Dedifferentiated amniotic fluid mesenchymal stem cell (primary cell): ENCODE results near the gene MAEA.

Experiments
- DNase-seq: peaks from one replicate; pipeline ENCODE4 v3.0.0-alpha.2; 2016; ENCODE audit errors: extremely low spot score

MAEA gene

GRCh38 chr4:1289207-1290164 lies at the start of gene MAEA:
TSS of gene MAEA (plus strand) at chr4:1289891. CDS start at chr4:1289914, 23 bp downstream.
- peak; percentile 97 for DNase-seq

- DNase-seq = no peak
Measured at GRCh38 chr4:1239950-1240307, 49.8 kb upstream of the MAEA start.

GRCh38 chr4:1240721-1241465 lies 48.8 kb upstream of the MAEA start:
- DNase-seq = no peak

DNA sequence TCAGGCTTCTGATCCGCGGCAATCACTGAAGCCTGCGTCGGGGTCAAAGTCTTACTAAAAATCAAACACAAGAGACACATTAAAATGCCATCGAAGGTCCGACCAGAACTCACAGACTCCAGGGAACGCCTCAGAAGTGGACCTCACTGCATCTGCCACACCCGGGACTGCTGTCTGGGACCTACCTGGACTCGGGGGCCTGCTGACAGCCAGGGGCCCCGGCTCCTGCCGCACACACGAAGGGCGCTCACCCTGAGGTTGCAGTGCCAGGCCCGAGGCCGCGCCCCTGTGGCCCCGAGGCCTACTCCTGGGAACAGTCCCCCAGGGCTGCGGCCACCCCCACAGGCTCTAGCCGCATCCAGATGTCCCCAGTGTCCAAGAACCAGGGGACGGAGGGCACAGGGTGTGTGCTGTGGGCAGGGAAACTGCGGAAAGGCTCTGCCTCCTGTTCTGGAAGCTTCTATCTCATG lies 48.2 kb upstream of the MAEA start:
- DNase-seq = no peak

GRCh38 chr4:1241936-1242505 lies 47.7 kb upstream of the MAEA start:
- DNase-seq = no peak

GRCh38 chr4:1242506-1243450 lies 46.9 kb upstream of the MAEA start:
- DNase-seq = no peak

DNA sequence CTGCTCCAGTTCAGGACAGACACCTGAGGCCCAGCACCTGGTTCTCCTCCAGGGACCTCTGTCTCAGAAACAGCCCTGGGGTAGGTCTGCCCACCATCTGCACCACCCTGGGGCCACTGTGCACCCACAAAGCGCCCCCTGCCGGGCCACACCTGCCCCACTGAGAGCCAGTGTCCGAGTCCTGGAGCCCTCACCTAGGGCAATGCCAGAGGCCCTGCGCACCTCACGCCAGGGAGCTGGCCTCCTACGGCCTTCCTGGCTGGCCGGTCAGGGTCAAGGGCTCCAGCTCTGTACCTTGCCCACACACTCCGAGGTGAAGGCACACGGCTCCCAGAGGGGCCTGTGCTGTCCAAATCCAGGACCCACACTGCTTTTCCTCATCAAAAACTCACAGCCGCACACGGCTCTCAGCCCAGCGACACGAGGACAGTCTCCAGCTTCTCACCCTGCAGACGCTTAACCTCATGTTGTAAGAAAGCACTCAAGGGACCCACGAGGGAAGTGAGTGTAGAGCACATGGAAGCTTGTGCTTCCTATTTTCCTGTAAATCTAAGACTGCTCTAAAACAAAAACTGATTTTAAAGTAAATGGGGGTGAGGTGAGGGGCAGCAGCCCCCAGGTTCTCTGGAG lies 46.1 kb upstream of the MAEA start:
- no peak for DNase-seq

GRCh38 chr4:1244081-1244977 lies 45.4 kb upstream of the MAEA start:
- no peak for DNase-seq

- no peak for DNase-seq
Measured at GRCh38 chr4:1244978-1245471, 44.7 kb upstream of the MAEA start.

- DNase-seq = no peak
Measured at GRCh38 chr4:1245481-1246051, 44.1 kb upstream of the MAEA start.

GRCh38 chr4:1246111-1246881 lies 43.4 kb upstream of the MAEA start:
- no peak for DNase-seq

DNA sequence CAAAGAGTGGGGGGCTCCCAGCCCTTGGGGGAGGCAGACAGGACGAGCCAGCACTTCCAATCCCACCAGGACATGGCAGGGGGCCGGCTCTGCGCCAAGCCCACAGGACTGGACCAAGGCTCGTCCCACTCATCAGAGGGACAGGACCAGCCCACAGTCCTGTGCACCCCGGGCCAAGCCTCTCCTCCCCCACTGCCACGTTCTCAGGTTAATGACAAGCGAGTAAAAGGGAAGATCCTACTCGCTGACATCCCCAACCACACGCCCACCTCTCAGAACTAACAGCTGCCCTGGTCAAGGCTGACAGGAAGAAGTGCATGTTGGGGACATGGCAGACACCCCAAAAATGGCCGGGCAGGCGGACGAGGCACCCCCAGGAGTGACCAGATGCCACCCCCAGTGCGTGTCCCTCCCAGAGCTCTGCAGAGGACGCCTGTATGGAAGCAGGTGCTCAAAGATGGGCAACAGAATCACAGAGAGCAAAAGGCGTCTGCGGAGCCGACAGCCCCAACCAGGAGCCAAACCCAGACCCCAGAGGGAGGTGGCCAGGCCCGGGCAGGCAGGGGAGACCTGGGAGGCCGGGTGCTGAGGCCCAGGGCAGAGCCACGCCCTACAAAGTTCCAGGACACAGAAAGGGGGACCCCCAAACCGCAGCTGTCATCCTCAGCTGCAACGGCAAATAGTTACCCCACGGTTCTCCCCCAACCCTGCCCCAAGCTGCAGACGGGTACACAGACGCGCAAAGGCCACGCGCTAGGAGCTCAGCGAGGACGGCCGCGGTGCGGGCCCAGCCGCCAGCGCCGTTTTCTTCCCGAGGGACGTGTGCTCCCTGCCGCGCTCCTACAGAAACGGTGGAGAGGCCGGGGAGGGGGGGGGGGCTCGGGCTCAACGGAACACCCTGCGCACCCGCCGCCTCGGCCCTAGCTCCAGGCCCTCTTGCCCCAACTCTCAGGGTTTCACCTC lies 42.5 kb upstream of the MAEA start:
- no peak for DNase-seq

DNA sequence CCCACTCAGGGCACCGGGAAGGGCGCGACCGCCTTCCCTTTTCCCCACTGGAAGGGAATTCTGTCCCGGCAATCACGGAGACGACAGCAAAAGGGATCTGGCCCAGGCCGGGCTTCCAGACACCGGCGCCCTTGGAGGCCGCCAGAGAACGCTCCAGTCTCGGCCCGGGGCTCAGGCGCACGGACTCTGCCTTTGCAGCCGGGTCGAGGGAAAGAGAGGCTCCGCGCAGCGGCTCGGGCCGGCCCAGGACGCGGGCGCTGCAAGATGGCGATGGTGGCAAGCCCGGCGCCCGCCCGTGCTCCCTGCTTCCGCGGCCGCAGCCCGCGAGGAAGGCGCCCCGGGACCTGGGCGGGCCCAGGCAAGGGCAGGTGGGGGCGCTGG lies 41.8 kb upstream of the MAEA start:
- no peak for DNase-seq

- DNase-seq = peak; percentile 43
Measured at GRCh38 chr4:1248245-1249147, 41.2 kb upstream of the MAEA start, which contains the start of gene CTBP1. TSS of gene CTBP1 (minus strand) at chr4:1249130. CDS start at chr4:1241331, 7,799 bp downstream.

- DNase-seq = peak; percentile 76
Measured at GRCh38 chr4:1249148-1249730, 40.5 kb upstream of the MAEA start.
